IPS DF 4.7 (cell line): ENCODE data around the gene DDX24.
"Not testable (repeated sequence)": the region's sequence is repeated elsewhere in the genome, so short reads cannot be mapped to it uniquely, and the experiment has no call there.

Experiments used
- DNase-seq: peaks from one replicate; pipeline ENCODE4 v3.0.0-alpha.2; 2013; ENCODE audit warnings: low spot score; ENCODE audit errors: extremely low read depth

DDX24 gene

GRCh38 chr14:94081386-94081820, 401 bp upstream of the DDX24 start:
- no peak for DNase-seq

GRCh38 chr14:94079891-94080620, 946 bp downstream of the DDX24 start:
- no peak for DNase-seq

DNA sequence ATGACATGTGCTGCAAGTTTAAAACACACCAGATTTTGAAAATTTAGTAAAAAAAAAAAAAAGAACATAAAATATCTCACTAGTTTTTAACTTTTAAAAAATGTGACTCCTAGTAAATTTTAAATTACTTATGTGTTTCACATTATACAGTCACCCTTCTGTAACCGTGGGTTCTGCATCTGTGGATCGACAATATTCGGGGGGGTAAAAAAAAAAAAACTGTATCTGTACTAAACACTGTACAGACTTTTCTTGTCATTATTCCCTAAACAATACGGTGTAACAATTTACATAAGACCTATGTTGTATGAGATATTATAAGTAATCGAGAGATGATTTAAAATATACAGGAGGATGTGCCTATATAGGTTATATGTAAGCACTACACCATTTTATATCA, 3.2 kb downstream of the DDX24 start:
- DNase-seq: no peak

- no peak for DNase-seq
These were observed 3.7 kb downstream of the DDX24 start for GRCh38 chr14:94077111-94077821.

- no peak for DNase-seq
These were observed 6.0 kb downstream of the DDX24 start for GRCh38 chr14:94075008-94075407.

DNA sequence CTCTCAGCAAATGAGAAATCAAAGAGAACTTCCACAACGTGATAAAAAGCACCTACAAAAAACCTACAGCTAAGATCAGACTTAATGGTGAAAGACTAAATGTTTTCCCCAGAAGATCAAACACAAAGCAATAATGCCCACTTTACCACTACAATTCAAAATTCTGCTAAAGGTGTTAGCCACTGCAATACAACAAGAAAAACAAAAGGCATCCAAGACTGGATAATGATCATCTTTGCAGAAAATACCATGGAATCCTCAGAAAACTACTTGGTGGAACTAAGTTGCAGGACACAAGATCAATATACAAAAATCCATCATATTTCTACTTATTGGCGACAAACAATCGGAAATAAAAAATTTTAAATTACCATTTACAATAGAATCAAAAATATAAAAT, 6.5 kb downstream of the DDX24 start:
- DNase-seq: no peak

DNA sequence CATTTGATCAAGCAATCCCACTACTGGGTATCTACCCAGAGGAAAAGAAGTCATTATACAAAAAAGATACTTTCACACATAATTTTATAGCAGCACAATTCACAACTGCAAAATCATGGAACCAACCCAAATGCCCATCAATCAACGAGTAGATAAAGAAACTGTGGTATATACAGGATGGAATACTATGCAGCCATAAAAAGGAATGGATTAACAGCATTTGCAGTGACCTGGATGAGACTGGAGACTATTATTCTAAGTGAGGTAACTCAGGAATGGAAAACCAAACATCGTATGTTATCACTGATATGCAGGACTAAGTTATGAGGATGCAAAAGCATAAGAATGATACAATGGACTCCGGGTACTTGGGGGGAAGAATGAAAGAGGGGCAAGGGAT, 8.9 kb downstream of the DDX24 start:
- not testable (repeated sequence) for DNase-seq

DNA sequence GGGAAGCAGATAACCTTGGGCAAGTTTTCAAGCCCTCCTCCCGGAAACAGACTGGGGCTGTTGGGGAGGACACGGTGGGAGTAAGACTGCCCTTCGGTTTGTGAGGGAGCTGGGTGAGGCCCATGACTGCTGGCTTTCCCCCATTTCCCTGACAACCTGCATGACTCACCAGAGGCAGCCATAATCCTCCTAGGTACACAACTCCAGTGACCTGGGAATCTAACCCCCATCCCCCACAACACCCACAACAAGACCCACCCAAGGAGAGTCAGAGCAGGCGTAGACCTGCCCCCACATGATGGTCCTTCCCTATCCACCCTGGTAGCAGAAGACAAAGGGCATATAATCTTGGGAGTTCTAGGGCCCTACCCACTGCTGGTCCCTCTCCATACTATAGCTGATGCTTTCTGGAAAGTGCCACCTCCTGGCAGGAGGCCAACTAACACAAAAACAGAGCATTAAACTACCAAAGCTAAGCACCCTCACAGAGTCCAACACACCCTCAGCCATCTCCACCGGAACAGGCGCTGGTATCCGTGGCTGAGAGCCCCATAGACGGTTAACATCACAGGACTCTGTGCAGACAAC, 14.8 kb downstream of the DDX24 start:
- DNase-seq: no peak

GRCh38 chr14:94062344-94062940, 18.6 kb downstream of the DDX24 start:
- DNase-seq: no peak

- no peak for DNase-seq
These were observed 21.0 kb downstream of the DDX24 start for GRCh38 chr14:94059998-94060397.

- DNase-seq: no peak
These were observed 22.3 kb downstream of the DDX24 start for GRCh38 chr14:94058674-94059138.

DNA sequence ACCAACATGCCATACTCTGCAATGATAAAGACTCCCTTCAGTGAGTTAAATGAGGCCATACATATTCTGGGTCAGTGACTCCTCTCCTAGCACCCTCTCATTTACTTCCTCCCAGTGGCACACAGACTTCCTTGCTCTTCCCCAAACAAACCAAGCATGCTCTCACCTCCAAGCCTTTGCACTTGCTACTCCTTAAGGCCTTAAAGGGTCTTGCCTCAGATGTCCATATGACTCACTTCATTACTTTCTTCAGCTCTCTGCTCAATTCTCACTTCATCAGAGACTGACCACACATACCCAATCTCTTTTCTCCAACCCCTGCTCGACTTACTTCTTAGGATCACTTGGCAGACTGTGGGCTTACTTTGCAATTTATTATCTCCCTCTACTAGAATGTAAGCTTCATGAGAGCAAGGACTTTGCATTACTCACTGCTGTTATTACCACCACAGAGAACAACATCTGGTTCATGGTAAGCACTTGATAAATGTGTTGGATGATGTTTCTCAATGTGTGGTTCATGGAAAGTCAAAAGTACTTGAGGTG, 22.8 kb downstream of the DDX24 start:
- DNase-seq: no peak

DNA sequence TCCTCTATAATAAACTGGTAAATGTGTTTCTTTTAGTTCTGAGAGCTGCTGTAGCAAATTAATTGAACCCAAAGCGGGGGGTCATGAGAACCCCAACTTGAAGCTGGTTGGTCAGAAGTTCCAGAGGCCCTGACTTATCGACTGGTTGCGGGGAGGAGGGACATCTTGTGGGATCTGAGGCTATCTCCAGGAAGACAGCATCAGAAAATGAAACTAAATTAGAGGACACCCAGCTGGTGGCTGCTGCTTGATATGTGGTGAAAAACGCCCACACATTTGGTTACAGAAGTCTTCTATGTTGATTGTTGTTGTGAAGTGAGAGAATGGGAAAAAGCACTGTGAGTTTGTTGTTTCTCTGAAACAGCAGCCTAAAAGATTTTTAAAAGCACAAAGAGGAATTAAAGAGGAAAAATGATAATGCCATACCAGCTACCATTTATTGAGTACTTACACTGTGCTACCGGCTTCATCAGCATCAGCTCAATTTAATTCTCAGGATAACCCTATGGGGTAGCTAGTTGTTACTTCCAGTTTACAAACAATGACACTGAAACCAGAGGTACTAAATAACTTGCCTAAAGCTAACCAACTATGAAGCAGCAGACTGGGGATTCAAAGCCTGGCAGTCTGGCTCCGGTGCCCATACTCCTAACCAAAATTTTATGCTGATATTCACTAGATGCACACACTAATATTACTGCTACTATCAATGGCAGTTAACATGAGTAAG, 24.3 kb downstream of the DDX24 start:
- DNase-seq: no peak

DNA sequence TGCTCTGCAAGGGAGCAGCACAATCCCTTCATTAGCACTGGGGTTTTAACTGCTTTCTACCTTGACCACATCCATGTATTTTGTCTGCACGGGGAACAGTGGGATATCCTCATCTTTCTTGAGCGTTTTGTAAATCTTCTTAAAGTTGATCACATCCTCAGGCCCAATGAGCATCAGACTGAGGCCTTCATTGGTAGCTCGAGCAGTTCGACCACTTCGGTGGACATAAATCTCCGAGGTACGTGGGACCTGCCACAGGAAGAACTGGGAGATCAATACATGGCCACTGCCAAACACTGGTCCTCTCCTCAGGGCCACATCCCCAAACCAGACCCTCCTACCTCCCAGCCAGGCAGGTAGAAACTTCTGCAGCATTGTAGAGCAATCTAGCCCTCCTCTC, 26.1 kb downstream of the DDX24 start:
- DNase-seq: no peak

DNA sequence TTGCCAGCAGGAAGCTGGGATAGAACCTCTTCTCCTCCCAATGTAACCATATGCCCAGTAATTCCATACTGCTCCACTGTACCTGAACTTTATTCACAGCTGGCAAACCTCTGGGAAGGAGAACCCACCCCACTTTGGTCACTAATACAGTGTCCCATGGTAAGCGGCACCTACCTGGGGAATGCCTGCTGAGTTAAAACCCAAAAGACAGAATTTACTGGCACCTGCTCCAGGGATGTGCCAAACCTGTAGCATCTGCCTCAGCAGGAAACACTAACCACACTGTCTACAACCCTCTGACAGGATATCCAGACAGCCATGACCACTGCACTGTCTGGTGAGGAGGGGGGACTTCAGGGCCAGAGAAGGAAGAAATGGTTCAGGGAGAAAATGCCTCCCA, 26.6 kb downstream of the DDX24 start:
- DNase-seq: no peak

DNA sequence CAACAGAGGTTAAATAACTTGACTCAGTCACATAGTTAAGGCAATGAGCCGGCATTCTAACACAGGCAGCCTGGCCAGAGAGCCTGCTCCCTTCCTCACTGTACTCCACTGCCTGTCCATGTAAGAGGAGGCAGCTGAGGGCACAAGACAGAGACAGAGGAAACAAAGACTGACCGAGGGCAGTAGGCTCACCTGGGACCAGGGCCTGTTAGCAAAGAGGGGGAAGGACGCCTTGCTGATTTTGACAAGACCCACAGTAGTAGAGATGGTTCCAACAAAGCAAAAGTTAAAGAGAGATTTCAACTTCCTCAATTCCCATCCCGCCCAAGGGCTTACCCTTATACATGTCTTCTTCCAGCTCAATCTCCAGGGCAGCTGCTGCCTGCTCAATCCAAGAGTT, 28.3 kb downstream of the DDX24 start:
- DNase-seq: no peak

GRCh38 chr14:94052199-94052598, 28.8 kb downstream of the DDX24 start:
- DNase-seq: no peak

GRCh38 chr14:94051779-94052178, 29.2 kb downstream of the DDX24 start:
- DNase-seq: no peak

DNA sequence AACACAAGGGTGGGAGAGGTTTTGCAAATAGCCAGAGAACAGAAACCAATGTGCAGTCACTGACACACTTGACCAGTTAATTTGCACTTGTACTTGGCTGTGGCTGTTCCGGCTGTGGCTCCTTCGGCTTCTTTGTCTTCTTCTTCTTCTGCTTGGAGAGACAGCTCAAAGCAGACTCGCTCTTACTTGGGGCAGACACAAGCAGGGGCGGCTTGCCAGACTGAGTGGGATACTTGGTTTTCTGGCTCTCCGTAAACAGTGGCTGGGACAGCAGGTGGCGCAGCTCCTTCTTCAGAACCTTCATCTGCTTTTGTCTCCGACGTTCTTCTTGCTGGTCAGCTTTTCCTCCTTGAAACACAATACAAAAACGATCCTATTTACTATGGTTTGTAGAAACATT, 29.9 kb downstream of the DDX24 start:
- no peak for DNase-seq

- no peak for DNase-seq
These were observed 30.6 kb downstream of the DDX24 start for GRCh38 chr14:94050231-94050880.

GRCh38 chr14:94049625-94050023, 31.4 kb downstream of the DDX24 start:
- DNase-seq: no peak
